Esophagus muscularis mucosa (tissue), 4 donors: ENCODE results near the gene ME3. TPM values are rescaled to one million over a fixed set of nuclear protein-coding genes. Genes with fewer than 3 reads are reported as not detected.

Source experiments
- DNase-seq: peaks from one replicate; pipeline ENCODE4 v3.0.0-alpha.2; 2017; ENCODE audit errors: extremely low spot score
- H3K27ac ChIP-seq, 4 donors: fragments of 200-600 bp; sonication (generic); replicated peaks in 1 of 4; 1 replicate in 3 of 4; 2 replicates in 1 of 4; pipeline ENCODE4 v1.5.1; 2016 to 2019; ENCODE audit warnings: mild to moderate bottlenecking in 1 of 4
- H3K27me3 ChIP-seq, 4 donors: fragments of 200-600 bp; sonication (generic); one replicate each; pipeline versions ENCODE4 v1.5.1 to v1.6.0; 2016 to 2019
- H3K36me3 ChIP-seq, 4 donors: fragments of 200-600 bp; sonication (generic); one replicate each; pipeline ENCODE4 v1.5.1; 2016 to 2019
- H3K4me1 ChIP-seq, 4 donors: fragments of 200-600 bp; sonication (generic); one replicate each; pipeline ENCODE4 v1.5.1; 2016 to 2019
- H3K4me3 ChIP-seq, 4 donors: fragments of 200-600 bp; sonication (generic); 1 replicate in 2 of 4; 2 replicates in 2 of 4; pipeline ENCODE4 v1.5.1; 2016 to 2019; ENCODE audit warnings: mild to moderate bottlenecking in 4 of 4, moderate library complexity in 1 of 4
- H3K9me3 ChIP-seq, 4 donors: fragments of 200-600 bp; sonication (generic); 1 replicate in 3 of 4; 2 replicates in 1 of 4; pipeline ENCODE4 v1.5.1; 2016 to 2019
- CTCF ChIP-seq, 3 experiments: fragments of 200-600 bp in 2 of 3; fragments of 450-650 bp in 1 of 3; sonication (generic) in 2 of 3; IDR thresholded peaks; one replicate each; pipeline ENCODE4 v1.5.1; 2017 to 2019; ENCODE audit warnings: antibody characterized with exemption in 3 of 3, mild to moderate bottlenecking in 2 of 3, moderate library complexity in 1 of 3
- EP300 ChIP-seq: sonication (generic); formaldehyde crosslinking; IDR thresholded peaks from one replicate; pipeline ENCODE4 v1.6.1; 2017; ENCODE audit warnings: antibody characterized with exemption
- POLR2A ChIP-seq: fragments of 450-650 bp; IDR thresholded peaks from one replicate; pipeline ENCODE4 v1.6.1; 2017; ENCODE audit warnings: antibody characterized with exemption, moderate library complexity, mild to moderate bottlenecking, low read depth
- POLR2AphosphoS5 ChIP-seq, 2 donors: sonication (generic); formaldehyde crosslinking; IDR thresholded peaks; one replicate each; pipeline ENCODE4 v1.6.1; 2017; ENCODE audit warnings: antibody characterized with exemption in 2 of 2
- WGBS: methylation state at CpG from one replicate; pipeline ENCODE4 v1.1.5; 2018; 5-methylcytosine and 5-hydroxymethylcytosine counted together
- intact Hi-C: fragments of 100-400 bp; cut with DNase I; formaldehyde crosslinking; loops from one replicate; pipeline ENCODE4 v1.15.1; 2023
- total RNA-seq, 4 donors: library from RNA; depleted of rRNA; stranded (reverse); fragments of >200 nt; gene quantifications; one replicate each; pipeline versions ENCODE4 v1.1.0 to v1.2.1, GENCODE V29; 2016

The ME3 gene
- total RNA-seq, 4 donors from 2014 or later, result 20.4 to 50.1 (median 26.2) TPM

- Histone ChIP-seq H3K36me3 (no peaks in the 10 kb centered on the region), H3K27ac (no peak overlapping the region), H3K4me1 (peaks cover 16 to 37% (median 26%) of the 10 kb centered on the region in 4 donors), H3K9me3 (no peaks in the 10 kb centered on the region), H3K27me3 (no peaks in the 10 kb centered on the region), H3K4me3 (no peak overlapping the region)
- WGBS, result 88% methylated on average over 6 of the region's 6 CpGs
- no peak for DNase-seq
- intact Hi-C loops, result no loop called here
- TF ChIP-seq EP300, result no peak
Measured at GRCh38 chr11:86587264-86588193, 84.9 kb downstream of the ME3 start.

DNA sequence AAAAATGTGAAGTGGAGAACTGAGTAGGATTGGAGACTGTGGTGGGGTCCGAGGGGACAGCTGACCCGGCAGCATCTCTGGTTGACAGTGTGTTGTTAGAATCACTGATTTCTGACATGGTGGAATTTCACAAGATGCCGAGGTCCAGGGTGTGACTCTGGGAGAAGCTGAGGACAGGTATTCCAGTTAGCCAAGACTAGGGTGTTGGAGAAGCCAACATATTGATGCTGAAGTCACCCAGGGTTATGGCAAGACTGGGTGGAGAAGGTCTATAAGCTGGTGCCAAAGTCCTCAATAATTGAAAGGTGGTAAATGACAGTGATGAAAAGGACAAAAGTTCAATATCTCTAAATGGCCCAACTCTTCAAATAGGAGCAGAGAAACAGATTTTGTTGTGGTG is 86.1 kb downstream of the ME3 start:
- no peaks in the 10 kb centered on the region for H3K9me3 ChIP-seq
- H3K4me3 ChIP-seq, result no peak overlapping the region
- no peak overlapping the region for H3K27ac ChIP-seq
- no peak for TF ChIP-seq POLR2A
- no peak for TF ChIP-seq EP300
- TF ChIP-seq CTCF (IDR thresholded peaks at IDR 0.05), result no peak
- TF ChIP-seq POLR2AphosphoS5 (IDR thresholded peaks at IDR 0.05), result no peak
- WGBS, result 95% methylated on average over 3 of the region's 3 CpGs
- H3K4me1 ChIP-seq, result peaks cover 8 to 25% (median 18%) of the 10 kb centered on the region in 4 donors
- no peaks in the 10 kb centered on the region for H3K27me3 ChIP-seq
- DNase-seq, result no peak
- intact Hi-C loops, result no loop called here
- no peaks in the 10 kb centered on the region for H3K36me3 ChIP-seq

DNA sequence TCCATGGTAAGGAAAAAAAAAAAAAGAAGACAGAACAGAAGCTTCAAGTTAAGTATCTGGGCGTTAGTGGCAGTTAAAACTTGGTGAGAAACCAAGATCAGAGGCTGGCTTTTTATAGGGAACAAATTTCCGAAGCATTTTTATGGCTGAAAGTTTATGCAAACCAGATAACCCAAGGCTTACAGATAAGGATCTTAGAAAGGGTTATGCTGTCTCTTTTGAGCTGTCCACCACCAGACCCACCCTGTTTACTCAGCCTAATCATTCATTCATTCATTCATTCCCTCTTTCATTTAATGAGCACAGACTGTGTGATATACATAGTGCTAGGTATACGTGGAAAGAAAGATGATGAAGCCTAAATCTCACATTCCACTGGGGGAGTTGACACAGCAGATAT is 89.5 kb downstream of the ME3 start:
- H3K36me3 ChIP-seq, result no peaks in the 10 kb centered on the region
- TF ChIP-seq POLR2A, result no peak
- TF ChIP-seq CTCF (IDR thresholded peaks at IDR 0.05), result no peak
- no peak for TF ChIP-seq EP300
- no peak for TF ChIP-seq POLR2AphosphoS5 (IDR thresholded peaks at IDR 0.05)
- no peak overlapping the region for H3K4me3 ChIP-seq
- H3K27ac ChIP-seq, result no peak overlapping the region
- intact Hi-C loops, result no loop called here
- DNase-seq, result no peak
- H3K4me1 ChIP-seq, result peaks cover 24 to 41% (median 35%) of the 10 kb centered on the region in 4 donors
- WGBS, result 62% methylated on average over 3 of the region's 3 CpGs
- H3K9me3 ChIP-seq, result no peaks in the 10 kb centered on the region
- H3K27me3 ChIP-seq, result no peaks in the 10 kb centered on the region

DNA sequence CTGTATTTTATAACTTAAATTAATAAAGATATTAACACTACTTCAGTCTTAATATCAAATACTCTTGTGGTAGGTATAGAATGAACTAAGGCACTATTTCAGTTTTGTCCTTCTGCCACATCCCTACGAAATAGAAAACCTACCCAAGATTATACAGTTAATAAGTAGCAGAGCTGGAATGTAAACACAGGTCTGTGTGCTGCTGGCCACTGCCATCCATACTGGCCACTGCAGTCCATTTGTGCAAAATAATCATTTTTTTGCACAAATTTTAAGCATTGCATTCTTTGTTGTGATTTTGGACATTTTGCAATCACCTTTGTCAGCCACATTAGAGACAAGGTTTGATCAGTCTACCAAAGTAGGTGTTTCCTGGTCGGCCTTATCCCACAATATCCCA is 91.9 kb downstream of the ME3 start:
- DNase-seq, result no peak
- intact Hi-C loops, result no loop called here
- 80% methylated on average over 2 of the region's 2 CpGs for WGBS

More for the DNA sequence above, 91.9 kb downstream of the ME3 start:
- no peak for TF ChIP-seq POLR2AphosphoS5 (IDR thresholded peaks at IDR 0.05)
- TF ChIP-seq POLR2A, result no peak
- TF ChIP-seq CTCF (IDR thresholded peaks at IDR 0.05), result no peak
- TF ChIP-seq EP300, result no peak
- no peak overlapping the region for H3K4me3 ChIP-seq
- H3K27ac ChIP-seq, result no peak overlapping the region
- H3K27me3 ChIP-seq, result no peaks in the 10 kb centered on the region
- no peaks in the 10 kb centered on the region for H3K36me3 ChIP-seq
- H3K9me3 ChIP-seq, result no peaks in the 10 kb centered on the region
- H3K4me1 ChIP-seq, result peaks cover 35 to 55% (median 46%) of the 10 kb centered on the region in 4 donors
